ENCODE results near the gene TPO. TPM values are rescaled to one million over a fixed set of nuclear protein-coding genes. Genes with fewer than 3 reads are reported as not detected.

The TPO gene
- total RNA-seq, 3 donors from 2014 or later: 1.3 to 5.7 (median 2.3) TPM

DNA sequence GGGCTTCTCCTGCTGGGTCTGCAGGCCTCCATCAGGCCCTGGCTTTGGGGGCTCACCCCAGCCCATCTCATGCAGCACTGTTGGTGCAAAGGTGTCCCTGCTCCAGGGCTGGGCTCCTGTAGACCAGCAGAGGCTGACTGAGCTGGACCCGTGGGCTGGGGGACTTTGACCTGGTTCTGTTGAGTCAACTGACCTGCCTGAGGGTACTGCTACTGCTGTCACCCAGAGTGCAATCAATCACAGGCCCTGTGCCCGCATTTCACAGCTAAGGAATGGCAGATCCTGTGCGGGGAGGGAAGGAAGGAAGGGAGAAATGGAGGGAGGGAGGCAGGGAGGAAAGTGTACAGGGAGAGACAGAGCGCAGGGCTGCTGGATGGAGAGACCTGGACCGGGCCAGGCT is 136.8 kb downstream of the TPO start:
- ATAC-seq (no peak), DNase-seq (no peak)
- Histone ChIP-seq H3K36me3 (ENCODE audit: low read depth) (no peaks in the 10 kb centered on the region), H3K4me1 (ENCODE audit: low read depth) (no peaks in the 10 kb centered on the region), H3K9me3 (no peaks in the 10 kb centered on the region), H3K4me3 (no peak overlapping the region)
- TF ChIP-seq, protein P1, sequence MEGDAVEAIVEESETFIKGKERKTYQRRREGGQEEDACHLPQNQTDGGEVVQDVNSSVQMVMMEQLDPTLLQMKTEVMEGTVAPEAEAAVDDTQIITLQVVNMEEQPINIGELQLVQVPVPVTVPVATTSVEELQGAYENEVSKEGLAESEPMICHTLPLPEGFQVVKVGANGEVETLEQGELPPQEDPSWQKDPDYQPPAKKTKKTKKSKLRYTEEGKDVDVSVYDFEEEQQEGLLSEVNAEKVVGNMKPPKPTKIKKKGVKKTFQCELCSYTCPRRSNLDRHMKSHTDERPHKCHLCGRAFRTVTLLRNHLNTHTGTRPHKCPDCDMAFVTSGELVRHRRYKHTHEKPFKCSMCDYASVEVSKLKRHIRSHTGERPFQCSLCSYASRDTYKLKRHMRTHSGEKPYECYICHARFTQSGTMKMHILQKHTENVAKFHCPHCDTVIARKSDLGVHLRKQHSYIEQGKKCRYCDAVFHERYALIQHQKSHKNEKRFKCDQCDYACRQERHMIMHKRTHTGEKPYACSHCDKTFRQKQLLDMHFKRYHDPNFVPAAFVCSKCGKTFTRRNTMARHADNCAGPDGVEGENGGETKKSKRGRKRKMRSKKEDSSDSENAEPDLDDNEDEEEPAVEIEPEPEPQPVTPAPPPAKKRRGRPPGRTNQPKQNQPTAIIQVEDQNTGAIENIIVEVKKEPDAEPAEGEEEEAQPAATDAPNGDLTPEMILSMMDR (IDR thresholded peaks at IDR 0.05): no peak
- intact Hi-C loops (cut with DNase I, micrococcal nuclease): no loop called here

DNA sequence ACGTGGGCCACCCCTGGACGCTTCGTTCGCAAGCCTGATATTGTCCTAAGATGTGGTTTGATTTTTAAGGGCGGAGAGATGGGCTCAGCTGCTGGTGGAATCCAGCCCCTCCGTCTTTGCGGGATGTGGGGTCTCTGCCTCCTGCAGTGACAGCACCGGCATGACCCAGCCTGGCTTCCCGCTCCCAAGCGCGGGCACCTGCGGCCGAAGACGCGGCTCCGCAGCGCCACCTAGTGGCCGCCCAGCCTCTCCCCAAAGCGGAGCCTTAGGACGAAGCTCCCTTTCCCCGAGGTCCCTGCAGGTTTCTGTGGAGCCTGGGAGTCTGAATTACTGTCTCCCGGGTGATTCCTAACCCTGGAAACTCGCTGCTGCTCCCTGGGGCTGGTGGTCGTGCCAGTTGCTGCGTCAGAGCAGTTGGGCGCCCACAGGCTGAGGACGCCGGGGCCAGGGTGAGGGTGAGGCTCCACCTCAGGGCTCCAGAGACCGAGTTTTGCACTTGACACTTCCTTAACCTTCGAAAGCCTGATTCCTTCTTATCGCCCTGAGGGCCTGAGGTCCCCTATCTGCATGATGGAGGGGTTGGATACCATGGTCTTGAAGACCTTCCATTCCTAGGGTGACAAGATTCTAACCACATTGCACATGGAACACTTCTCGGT is 137.5 kb downstream of the TPO start:
- H3K4me1 ChIP-seq (ENCODE audit: low read depth): no peaks in the 10 kb centered on the region
- TF ChIP-seq, protein P1 (IDR thresholded peaks at IDR 0.05): peak; percentile 95
- H3K36me3 ChIP-seq (ENCODE audit: low read depth): no peaks in the 10 kb centered on the region
- H3K4me3 ChIP-seq: no peak overlapping the region
- H3K9me3 ChIP-seq: no peaks in the 10 kb centered on the region
- intact Hi-C loops (cut with DNase I, micrococcal nuclease): no loop called here
- peak in 2 of 3 donors; percentile 66 to 77 for DNase-seq
- ATAC-seq: peak; percentile 87

DNA sequence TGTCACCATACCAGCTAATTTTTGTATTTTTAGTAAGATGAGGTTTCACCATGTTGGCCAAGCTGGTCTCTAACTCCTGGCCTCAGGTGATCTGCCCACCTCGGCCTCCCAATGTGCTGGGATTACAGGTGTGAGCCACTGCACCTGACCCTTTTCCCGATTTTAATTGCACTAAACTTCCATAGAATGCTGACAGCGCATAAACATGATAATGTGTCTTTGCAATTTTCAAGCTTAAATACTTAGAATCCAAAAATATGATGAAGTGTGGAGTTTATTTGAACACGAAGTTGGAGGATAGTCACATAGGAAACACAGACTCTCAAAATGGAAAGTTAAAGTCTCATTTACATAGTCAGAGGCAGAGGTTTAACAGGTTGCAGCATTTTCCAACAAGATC is 138.6 kb downstream of the TPO start:
- no peaks in the 10 kb centered on the region for H3K9me3 ChIP-seq
- H3K4me1 ChIP-seq (ENCODE audit: low read depth): no peaks in the 10 kb centered on the region
- intact Hi-C loops (cut with DNase I, micrococcal nuclease): no loop called here
- ATAC-seq (no peak), DNase-seq (no peak)
- TF ChIP-seq, protein P1 (IDR thresholded peaks at IDR 0.05): no peak
- no peak overlapping the region for H3K4me3 ChIP-seq
- no peaks in the 10 kb centered on the region for H3K36me3 ChIP-seq (ENCODE audit: low read depth)

DNA sequence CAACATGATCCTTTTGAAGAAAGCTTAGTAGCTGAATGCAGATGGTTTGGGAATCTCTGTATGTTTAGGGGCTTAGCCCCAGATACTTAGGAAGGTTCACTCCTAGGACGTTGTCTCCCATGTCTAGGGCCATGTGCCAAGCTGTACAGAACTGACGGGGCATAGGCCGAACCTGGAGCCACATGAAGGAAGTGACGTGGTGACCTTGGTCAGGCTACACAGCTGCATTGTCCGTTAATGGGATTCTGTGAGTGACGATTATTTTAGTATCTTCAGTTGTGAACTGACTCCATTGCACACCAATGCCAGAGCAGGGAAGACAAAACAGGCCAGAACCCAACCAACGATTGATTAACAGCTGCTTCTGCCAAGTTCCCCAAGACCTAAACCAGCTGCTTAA is 139.3 kb downstream of the TPO start:
- DNase-seq (no peak), ATAC-seq (no peak)
- TF ChIP-seq, protein P1 (IDR thresholded peaks at IDR 0.05): no peak
- H3K36me3 ChIP-seq (ENCODE audit: low read depth): no peaks in the 10 kb centered on the region
- no peaks in the 10 kb centered on the region for H3K9me3 ChIP-seq
- intact Hi-C loops (cut with DNase I, micrococcal nuclease): no loop called here
- H3K4me1 ChIP-seq (ENCODE audit: low read depth): no peaks in the 10 kb centered on the region
- no peak overlapping the region for H3K4me3 ChIP-seq

DNA sequence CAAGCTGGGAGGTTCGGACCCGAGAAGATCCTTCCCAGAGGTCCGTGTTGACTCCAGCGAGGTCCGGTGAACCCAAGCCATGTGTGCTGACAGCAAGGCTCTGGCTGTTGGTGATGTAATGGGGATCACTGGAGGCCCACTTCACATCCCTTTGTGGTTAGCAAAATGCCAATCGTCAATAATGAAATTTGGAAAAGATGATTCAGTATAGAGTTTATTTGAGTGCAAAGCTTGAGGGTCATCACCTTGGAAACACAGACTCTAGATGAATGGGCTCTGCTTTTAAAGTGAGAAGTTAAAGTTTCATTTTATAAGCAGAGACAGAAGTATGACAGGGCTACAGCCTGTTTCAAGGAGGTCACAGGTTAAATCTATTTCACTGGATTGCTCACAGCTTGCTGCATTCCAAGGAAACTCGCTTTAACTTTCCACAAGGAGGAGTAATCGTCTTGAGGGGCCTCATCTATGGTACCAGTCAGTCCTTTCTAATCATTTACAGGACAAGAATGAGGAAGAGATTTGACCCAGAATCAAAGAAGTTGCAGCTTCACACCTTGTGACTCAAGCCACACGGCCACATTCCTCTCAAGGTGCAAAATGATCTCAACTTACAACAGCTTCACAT is 140.5 kb downstream of the TPO start:
- intact Hi-C loops (cut with DNase I, micrococcal nuclease): no loop called here
- no peak for ATAC-seq
- no peak for DNase-seq

More for the DNA sequence above, 140.5 kb downstream of the TPO start:
- Histone ChIP-seq H3K4me3 (no peak overlapping the region), H3K36me3 (ENCODE audit: low read depth) (no peaks in the 10 kb centered on the region), H3K4me1 (ENCODE audit: low read depth) (no peaks in the 10 kb centered on the region), H3K9me3 (no peaks in the 10 kb centered on the region)
- TF ChIP-seq, protein P1 (IDR thresholded peaks at IDR 0.05): no peak

Data from mucosa of descending colon (tissue), 3 donors.